GM23338 (cell line): ENCODE measurements around the gene TNNI3K.

ENCODE experiments used
- CREB1 ChIP-seq: fragments of 250-450 bp; sonication (Bioruptor Pico); IDR thresholded peaks from 2 replicates; pipeline ENCODE4 v1.5.0; 2020; ENCODE audit warnings: low read depth, mild to moderate bottlenecking, moderate library complexity
- CTCF ChIP-seq, 2 experiments: fragments of 200-600 bp in 1 of 2; sonication (generic) in 1 of 2; conservative IDR thresholded peaks; 2 replicates each; pipeline versions ENCODE4 v1.5.1 to v1.6.1; 2016 to 2017; ENCODE audit warnings: antibody characterized with exemption in 2 of 2, low read depth in 2 of 2, mild to moderate bottlenecking in 2 of 2, moderate library complexity in 1 of 2
- EZH2 ChIP-seq: fragments of 200-600 bp; sonication (generic); IDR thresholded peaks from one replicate; pipeline ENCODE4 v1.8.0; 2017; ENCODE audit warnings: antibody characterized with exemption, mild to moderate bottlenecking, low read depth; ENCODE audit not compliant: unreplicated experiment
- EZH2phosphoT487 ChIP-seq: fragments of 200-600 bp; sonication (generic); IDR thresholded peaks from one replicate; pipeline ENCODE4 v1.8.1; 2018; ENCODE audit warnings: antibody characterized with exemption; ENCODE audit not compliant: unreplicated experiment
- NANOG ChIP-seq: IDR thresholded peaks from 2 replicates; pipeline ENCODE4 v1.6.1; 2016; ENCODE audit warnings: antibody characterized with exemption, borderline replicate concordance
- POLR2AphosphoS5 ChIP-seq: IDR thresholded peaks from 2 replicates; pipeline ENCODE4 v1.6.1; 2016; ENCODE audit warnings: antibody characterized with exemption, low read depth
- REST ChIP-seq: IDR thresholded peaks from one replicate; pipeline ENCODE4 v1.6.1; 2018; ENCODE audit warnings: antibody characterized with exemption; ENCODE audit not compliant: unreplicated experiment
- TF ChIP-seq, protein P1 (sequence below): IDR thresholded peaks from 2 replicates; pipeline ENCODE4 v1.6.1; 2016; ENCODE audit warnings: antibody characterized with exemption

- TF ChIP-seq CTCF (conservative IDR thresholded peaks at IDR 0.05; ENCODE audit: low read depth in 2 of 2) (no peak), NANOG (no peak), EZH2phosphoT487 (no peak), POLR2AphosphoS5 (no peak), EZH2 (no peak), CREB1 (CRISPR knock-in tag) (no peak), REST (no peak)
- TF ChIP-seq, protein P1, sequence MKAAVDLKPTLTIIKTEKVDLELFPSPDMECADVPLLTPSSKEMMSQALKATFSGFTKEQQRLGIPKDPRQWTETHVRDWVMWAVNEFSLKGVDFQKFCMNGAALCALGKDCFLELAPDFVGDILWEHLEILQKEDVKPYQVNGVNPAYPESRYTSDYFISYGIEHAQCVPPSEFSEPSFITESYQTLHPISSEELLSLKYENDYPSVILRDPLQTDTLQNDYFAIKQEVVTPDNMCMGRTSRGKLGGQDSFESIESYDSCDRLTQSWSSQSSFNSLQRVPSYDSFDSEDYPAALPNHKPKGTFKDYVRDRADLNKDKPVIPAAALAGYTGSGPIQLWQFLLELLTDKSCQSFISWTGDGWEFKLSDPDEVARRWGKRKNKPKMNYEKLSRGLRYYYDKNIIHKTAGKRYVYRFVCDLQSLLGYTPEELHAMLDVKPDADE = no peak
Observed at GRCh38 chr1:74528123-74528522, 292.9 kb downstream of the TNNI3K start.
